Ishikawa (cell line): ENCODE measurements around the gene TOMM6.

Source experiments
- CEBPB ChIP-seq: IDR thresholded peaks from 2 replicates; pipeline ENCODE4 v1.6.1; 2012
- CREB1 ChIP-seq: IDR thresholded peaks from 2 replicates; pipeline ENCODE4 v1.6.1; 2012; ENCODE audit warnings: low read depth
- EGR1 ChIP-seq: IDR thresholded peaks from 2 replicates; pipeline ENCODE4 v1.6.1; 2012
- EP300 ChIP-seq: IDR thresholded peaks from 2 replicates; pipeline ENCODE4 v1.6.1; 2012; ENCODE audit warnings: borderline replicate concordance
- FOXM1 ChIP-seq: IDR thresholded peaks from 2 replicates; pipeline ENCODE4 v1.6.1; 2012; ENCODE audit warnings: low read depth, borderline replicate concordance
- NFIC ChIP-seq: IDR thresholded peaks from 2 replicates; pipeline ENCODE4 v1.6.1; 2012
- RAD21 ChIP-seq: IDR thresholded peaks from 2 replicates; pipeline ENCODE4 v1.6.1; 2012; ENCODE audit warnings: low read depth
- TAF1 ChIP-seq: IDR thresholded peaks from 2 replicates; pipeline ENCODE4 v1.6.1; 2012; ENCODE audit warnings: low read depth, mild to moderate bottlenecking
- TCF12 ChIP-seq: IDR thresholded peaks from 2 replicates; pipeline ENCODE4 v1.6.1; 2012; ENCODE audit warnings: low read depth
- TEAD4 ChIP-seq: IDR thresholded peaks from 2 replicates; pipeline ENCODE4 v1.6.1; 2012
- YY1 ChIP-seq: IDR thresholded peaks from 2 replicates; pipeline ENCODE4 v1.6.1; 2012; ENCODE audit warnings: low read depth
- ZBTB7A ChIP-seq: IDR thresholded peaks from 2 replicates; pipeline ENCODE4 v1.6.1; 2012; ENCODE audit warnings: low read depth
- TF ChIP-seq, protein P1 (sequence below): IDR thresholded peaks from 2 replicates; pipeline ENCODE4 v1.6.1; 2012
- TF ChIP-seq, protein P2 (sequence below): IDR thresholded peaks from 2 replicates; pipeline ENCODE4 v1.6.1; 2012; ENCODE audit warnings: low read depth, mild to moderate bottlenecking
- TF ChIP-seq, protein P3 (sequence below): IDR thresholded peaks from 2 replicates; pipeline ENCODE4 v1.6.1; 2012

The TOMM6 gene

DNA sequence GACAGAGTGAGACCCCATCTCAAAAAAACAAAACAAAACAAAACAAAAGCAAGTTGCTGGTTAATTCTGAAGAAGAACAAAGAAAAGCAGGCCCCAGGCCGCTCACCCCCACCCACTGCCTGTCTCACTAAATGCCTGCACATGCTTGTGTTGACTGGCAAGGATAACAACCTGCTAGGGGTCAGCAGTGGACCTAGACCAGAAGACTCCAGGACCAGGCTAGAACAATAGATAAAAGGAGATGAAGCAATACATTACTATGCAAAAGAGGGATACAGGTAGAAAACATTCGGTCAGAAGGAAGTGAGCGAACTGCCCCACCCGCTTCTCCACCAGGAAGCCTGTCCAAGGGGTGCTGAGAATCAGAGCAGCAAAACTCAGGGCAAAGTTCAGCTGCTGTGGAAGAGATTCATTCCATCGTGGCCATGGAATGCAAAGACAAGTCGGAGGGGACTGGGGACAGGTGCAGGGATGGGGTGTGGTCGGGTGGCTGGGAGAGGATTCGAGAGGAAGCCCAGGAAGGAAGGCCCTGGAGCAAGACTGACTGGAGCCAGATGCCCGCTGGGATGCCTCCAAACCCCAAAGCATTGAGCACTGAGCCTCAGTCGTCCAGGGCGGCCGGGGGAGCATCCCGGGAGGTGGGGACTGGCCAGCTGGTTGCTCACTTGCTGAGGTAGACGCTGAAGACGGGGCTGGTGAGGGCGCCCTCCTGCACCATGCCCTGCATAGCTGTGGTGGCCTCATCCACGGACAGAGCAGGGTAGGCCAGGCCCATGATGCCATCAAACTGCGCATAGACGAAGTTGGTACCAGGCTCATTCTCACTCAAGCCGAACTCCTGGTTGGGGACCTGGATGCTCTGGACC is 45.6 kb upstream of the TOMM6 start:
- TF ChIP-seq NFIC: no peak
- TF ChIP-seq, protein P1, sequence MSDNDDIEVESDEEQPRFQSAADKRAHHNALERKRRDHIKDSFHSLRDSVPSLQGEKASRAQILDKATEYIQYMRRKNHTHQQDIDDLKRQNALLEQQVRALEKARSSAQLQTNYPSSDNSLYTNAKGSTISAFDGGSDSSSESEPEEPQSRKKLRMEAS: no peak
- no peak for TF ChIP-seq FOXM1
- no peak for TF ChIP-seq TEAD4
- TF ChIP-seq EP300: no peak
- TF ChIP-seq TAF1: no peak
- TF ChIP-seq TCF12: no peak
- TF ChIP-seq, protein P2, sequence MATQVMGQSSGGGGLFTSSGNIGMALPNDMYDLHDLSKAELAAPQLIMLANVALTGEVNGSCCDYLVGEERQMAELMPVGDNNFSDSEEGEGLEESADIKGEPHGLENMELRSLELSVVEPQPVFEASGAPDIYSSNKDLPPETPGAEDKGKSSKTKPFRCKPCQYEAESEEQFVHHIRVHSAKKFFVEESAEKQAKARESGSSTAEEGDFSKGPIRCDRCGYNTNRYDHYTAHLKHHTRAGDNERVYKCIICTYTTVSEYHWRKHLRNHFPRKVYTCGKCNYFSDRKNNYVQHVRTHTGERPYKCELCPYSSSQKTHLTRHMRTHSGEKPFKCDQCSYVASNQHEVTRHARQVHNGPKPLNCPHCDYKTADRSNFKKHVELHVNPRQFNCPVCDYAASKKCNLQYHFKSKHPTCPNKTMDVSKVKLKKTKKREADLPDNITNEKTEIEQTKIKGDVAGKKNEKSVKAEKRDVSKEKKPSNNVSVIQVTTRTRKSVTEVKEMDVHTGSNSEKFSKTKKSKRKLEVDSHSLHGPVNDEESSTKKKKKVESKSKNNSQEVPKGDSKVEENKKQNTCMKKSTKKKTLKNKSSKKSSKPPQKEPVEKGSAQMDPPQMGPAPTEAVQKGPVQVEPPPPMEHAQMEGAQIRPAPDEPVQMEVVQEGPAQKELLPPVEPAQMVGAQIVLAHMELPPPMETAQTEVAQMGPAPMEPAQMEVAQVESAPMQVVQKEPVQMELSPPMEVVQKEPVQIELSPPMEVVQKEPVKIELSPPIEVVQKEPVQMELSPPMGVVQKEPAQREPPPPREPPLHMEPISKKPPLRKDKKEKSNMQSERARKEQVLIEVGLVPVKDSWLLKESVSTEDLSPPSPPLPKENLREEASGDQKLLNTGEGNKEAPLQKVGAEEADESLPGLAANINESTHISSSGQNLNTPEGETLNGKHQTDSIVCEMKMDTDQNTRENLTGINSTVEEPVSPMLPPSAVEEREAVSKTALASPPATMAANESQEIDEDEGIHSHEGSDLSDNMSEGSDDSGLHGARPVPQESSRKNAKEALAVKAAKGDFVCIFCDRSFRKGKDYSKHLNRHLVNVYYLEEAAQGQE: no peak
- no peak for TF ChIP-seq EGR1
- no peak for TF ChIP-seq CEBPB
- TF ChIP-seq CREB1: no peak
- no peak for TF ChIP-seq ZBTB7A

DNA sequence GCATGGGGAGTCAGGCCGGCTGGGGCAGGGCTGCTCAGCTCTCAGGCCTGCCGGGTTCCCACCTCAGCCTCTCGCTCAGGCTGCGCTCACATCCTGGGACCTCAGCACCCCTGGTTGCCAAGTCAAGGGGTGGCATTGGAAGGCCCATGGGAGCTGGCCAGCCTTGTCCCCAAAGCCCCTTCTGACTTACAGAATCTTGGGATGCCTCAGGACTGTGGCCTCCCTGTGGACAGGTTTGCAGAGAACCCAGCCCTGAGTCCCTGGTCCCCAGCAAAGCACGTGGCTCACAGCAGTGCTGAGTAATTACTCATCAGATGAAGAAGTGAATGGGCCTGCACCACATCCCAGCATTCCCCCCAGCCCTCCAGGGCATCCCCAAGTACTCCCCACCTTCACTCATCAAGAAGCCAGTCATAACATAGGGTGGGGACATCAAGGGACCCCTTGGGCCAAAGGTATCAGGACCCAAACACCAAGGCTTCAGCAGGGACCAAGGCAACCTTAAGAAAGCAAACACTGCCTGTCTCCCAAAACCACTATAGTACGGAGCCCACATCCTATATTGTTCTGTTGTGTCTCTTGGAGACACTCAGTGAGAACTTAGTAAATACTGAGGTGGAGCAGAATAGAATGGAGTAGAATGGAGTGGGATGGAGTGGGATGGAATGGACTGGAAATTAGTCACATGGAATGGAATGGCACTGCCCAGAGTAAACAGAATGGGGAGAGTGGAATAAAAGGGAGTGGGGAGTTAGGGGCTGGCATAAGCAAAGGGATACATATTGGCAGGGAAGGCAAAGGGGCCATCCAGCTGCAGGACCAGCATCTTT is 43.9 kb upstream of the TOMM6 start:
- TF ChIP-seq, protein P1: no peak
- TF ChIP-seq TCF12: no peak
- no peak for TF ChIP-seq TAF1
- TF ChIP-seq, protein P2: no peak

DNA sequence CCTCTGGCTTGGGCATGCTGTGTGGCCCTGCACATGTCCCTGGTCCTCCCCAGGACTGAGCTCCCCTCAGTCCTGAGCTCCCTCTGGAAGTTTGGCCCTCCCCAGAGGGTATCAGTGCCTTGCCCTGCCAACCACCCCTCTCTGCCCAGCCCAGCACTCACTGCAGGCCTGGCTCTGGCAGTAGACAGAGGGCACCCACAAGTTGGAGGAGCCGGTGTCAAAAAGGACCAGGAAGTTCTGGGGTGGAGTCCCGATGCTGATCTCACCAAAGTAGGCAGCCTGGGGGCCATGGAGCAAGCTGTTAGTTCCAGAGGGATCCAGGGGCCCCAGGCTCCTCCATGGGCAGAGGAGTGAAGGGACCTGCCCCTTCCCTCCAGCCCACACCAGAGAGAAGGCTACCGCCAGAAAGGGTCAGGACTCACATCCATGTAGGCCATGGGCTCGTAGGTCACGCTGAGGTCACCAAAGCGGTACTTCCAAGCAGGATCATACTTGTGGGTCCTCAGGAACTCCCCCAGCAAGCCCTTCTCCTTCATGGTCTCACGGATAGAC is 43.2 kb upstream of the TOMM6 start:
- TF ChIP-seq, protein P2: no peak
- TF ChIP-seq, protein P1: no peak
- TF ChIP-seq EP300 (no peak), TAF1 (no peak), TEAD4 (no peak), ZBTB7A (no peak)

DNA sequence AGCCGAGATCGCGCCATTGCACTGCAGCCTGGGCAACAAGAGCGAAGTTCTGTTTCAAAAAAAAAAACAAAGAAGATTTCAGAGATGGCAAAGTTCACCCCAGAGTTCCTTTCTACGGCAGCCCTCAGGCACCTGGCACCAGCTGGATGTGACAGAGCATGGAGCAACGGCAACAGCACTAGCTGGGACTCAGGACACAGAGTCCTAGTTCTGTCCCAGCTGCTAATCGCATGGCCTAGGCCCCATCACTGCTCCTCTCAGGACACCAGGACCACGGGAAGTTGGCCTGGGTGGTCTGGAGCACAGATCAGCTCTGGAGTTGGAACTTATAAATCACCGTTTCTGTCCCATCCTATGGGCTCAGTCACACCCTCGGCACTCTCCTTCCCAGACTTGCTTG is 41.4 kb upstream of the TOMM6 start:
- TF ChIP-seq EGR1 (no peak), CREB1 (no peak), YY1 (no peak), TEAD4 (no peak), RAD21 (no peak), EP300 (no peak), CEBPB (no peak), FOXM1 (no peak), TAF1 (no peak), TCF12 (no peak), NFIC (no peak)
- TF ChIP-seq, protein P3, sequence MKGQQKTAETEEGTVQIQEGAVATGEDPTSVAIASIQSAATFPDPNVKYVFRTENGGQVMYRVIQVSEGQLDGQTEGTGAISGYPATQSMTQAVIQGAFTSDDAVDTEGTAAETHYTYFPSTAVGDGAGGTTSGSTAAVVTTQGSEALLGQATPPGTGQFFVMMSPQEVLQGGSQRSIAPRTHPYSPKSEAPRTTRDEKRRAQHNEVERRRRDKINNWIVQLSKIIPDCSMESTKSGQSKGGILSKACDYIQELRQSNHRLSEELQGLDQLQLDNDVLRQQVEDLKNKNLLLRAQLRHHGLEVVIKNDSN: no peak
- TF ChIP-seq, protein P1: no peak
